ENCODE measurements around the gene ZNF771. TPM values are rescaled to one million over a fixed set of nuclear protein-coding genes. Genes with fewer than 3 reads are reported as not detected.
A peak's percentile ranks its signal among the peaks of the same experiment; 100 is the strongest.

Gene ZNF771
- polyA plus RNA-seq, 2 of the 4 experiments (the other 2 are of a cell fraction) = 5.7 to 7.2 TPM

DNA sequence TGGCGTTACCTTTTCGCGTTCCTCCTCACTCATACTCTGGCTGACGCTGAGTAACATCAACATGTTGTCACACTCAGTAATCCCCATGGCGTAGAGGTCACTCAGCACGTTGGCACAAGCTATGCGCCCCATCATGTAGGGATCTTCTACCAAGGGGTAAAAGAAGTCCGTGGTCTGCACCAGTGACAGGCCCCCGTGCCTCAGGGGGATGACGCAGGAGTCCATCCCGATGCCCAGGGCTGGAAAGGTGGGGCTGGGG lies 37.7 kb downstream of the ZNF771 start:
- H3K27ac ChIP-seq = peak overlapping the region; percentile 91 to 99
- WGBS (ENCODE audit: missing lambda C conversion rate) = 60% methylated on average over 7 of the region's 11 CpGs
- H3K9me3 ChIP-seq = no peaks in the 10 kb centered on the region
- no peak for FAIRE-seq
- POLR2A ChIA-PET = interaction anchor here (0.6 to 2.5 kb wide), 8 partner anchors 11 to 165 kb away, joined by 3 to 11 read pairs (median 5); partner anchors contain the start of genes DCTPP1, ZNF689 and ZNF747
- ATAC-seq = no peak
- peak overlapping the region; percentile 84 for H3K4me3 ChIP-seq
- H3K4me2 ChIP-seq = peak overlapping the region; percentile 83
- H3K4me1 ChIP-seq = peaks cover 19% of the 10 kb centered on the region
- CTCF ChIA-PET = interaction anchor here (0.8 to 6.7 kb wide), 8 partner anchors 15 to 352 kb away, joined by 3 to 36 read pairs (median 3); partner anchors contain the start of gene DCTPP1
- TF ChIP-seq ZC3H11A (IDR thresholded peaks at IDR 0.05) (no peak), HOXB5 (CRISPR knock-in tag; IDR thresholded peaks at IDR 0.05) (no peak), HOXB13 (CRISPR knock-in tag; IDR thresholded peaks at IDR 0.05; ENCODE audit: low read depth) (peak; percentile 9; the same call in 1 of the 2 replicates), POLR2A (IDR thresholded peaks at IDR 0.05; ENCODE audit: low read length) (no peak), FOXS1 (CRISPR knock-in tag; IDR thresholded peaks at IDR 0.05) (peak; percentile 13; the same call in 1 of the 2 replicates)
- no peak for DNase-seq (ENCODE audit: low read depth in 1 of 2, low spot score in 1 of 2)

DNA sequence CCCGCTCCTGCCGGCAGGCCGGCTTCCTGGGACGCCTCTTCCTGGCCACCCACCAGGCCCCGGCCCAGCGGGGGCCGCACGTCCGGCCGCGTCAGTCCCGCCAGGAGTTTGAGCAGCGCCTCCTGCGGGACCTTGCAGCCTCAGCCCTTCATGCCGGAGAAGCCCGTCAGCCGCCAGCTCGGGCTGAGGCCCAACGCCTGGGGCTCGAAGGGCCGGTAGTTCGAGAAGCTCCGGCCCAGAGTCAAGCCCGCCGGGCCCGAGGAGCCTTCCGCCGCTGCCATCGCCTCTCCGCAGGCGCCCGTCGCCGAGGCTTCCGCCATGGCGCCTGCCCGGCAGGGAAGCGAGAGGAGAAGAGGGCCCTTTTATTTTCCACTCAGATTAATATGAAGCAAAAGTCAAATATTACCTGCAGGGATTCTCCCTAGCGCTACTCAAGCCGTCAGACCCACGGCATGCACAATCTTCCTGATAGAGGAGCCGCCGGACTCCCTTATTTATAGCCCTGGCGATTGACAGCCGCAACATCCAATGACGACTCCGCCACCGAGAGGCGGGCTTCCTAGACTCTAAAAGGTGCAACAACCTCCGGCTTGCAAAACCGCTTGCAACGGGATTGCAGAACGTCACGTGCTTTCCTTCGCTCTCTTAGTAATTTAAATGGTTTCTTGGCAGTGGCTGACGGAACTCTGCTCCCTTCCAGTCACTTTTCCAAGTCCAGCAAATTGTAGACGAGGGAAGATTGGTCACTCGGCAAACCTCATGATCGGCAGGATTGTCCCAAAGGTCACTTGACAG lies 38.2 kb downstream of the ZNF771 start, which contains the start of gene SEPHS2:
Gene SEPHS2, minus strand, starts transcription at position 467 of the 795 bp plus-strand sequence. Its CDS starts 147 bp downstream, at position 320.
- Histone ChIP-seq H3K9me3 (no peaks in the 10 kb centered on the region), H3K4me1 (peaks cover 19% of the 10 kb centered on the region), H3K27ac (peak within 1 kb of the TSS; percentile 91 to 99), H3K4me2 (peak within 1 kb of the TSS; percentile 83), H3K4me3 (peak within 1 kb of the TSS; percentile 84)
- FAIRE-seq = no peak
- ATAC-seq = peak; percentile 94 to 95
- ChIA-PET CTCF (interaction anchor here (0.8 to 6.7 kb wide), 8 partner anchors 15 to 353 kb away, joined by 3 to 36 read pairs (median 4); partner anchors contain the start of gene DCTPP1), POLR2A (interaction anchor here (0.6 to 2.5 kb wide), 9 partner anchors 10 to 188 kb away, joined by 3 to 11 read pairs (median 5); partner anchors contain the start of genes DCTPP1, ZNF689 and ZNF747)
- peak; percentile 92 to 98 for DNase-seq (ENCODE audit: low read depth in 1 of 2, low spot score in 1 of 2)
- 1% methylated on average over 39 of the region's 59 CpGs for WGBS (ENCODE audit: missing lambda C conversion rate)
- TF ChIP-seq, protein P1, sequence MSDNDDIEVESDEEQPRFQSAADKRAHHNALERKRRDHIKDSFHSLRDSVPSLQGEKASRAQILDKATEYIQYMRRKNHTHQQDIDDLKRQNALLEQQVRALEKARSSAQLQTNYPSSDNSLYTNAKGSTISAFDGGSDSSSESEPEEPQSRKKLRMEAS (IDR thresholded peaks at IDR 0.05) = peak; percentile 93
- TF ChIP-seq BHLHE40 (IDR thresholded peaks at IDR 0.05; ENCODE audit: low read depth, low read length) = peak; percentile 92
- peak; percentile 9; the same call in 1 of the 2 replicates for TF ChIP-seq HOXB13 (CRISPR knock-in tag; IDR thresholded peaks at IDR 0.05; ENCODE audit: low read depth)
- TF ChIP-seq JUN (IDR thresholded peaks at IDR 0.05) = peak; percentile 44 to 90; a peak in 3 of 5 replicates
- TF ChIP-seq PHF8 (IDR thresholded peaks at IDR 0.05; ENCODE audit: borderline replicate concordance, low read depth) = peak; percentile 97
- TF ChIP-seq, protein P2, sequence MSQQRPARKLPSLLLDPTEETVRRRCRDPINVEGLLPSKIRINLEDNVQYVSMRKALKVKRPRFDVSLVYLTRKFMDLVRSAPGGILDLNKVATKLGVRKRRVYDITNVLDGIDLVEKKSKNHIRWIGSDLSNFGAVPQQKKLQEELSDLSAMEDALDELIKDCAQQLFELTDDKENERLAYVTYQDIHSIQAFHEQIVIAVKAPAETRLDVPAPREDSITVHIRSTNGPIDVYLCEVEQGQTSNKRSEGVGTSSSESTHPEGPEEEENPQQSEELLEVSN (IDR thresholded peaks at IDR 0.05; ENCODE audit: borderline replicate concordance, low read depth) = peak; percentile 74
- no peak for TF ChIP-seq ZFP36 (IDR thresholded peaks at IDR 0.05; ENCODE audit: borderline replicate concordance, partially characterized antibody)
- peak; percentile 22; the same call in 1 of the 3 replicates for TF ChIP-seq SMC3 (IDR thresholded peaks at IDR 0.05)
- TF ChIP-seq RFX5 (IDR thresholded peaks at IDR 0.05) = no peak
- TF ChIP-seq, protein P3, sequence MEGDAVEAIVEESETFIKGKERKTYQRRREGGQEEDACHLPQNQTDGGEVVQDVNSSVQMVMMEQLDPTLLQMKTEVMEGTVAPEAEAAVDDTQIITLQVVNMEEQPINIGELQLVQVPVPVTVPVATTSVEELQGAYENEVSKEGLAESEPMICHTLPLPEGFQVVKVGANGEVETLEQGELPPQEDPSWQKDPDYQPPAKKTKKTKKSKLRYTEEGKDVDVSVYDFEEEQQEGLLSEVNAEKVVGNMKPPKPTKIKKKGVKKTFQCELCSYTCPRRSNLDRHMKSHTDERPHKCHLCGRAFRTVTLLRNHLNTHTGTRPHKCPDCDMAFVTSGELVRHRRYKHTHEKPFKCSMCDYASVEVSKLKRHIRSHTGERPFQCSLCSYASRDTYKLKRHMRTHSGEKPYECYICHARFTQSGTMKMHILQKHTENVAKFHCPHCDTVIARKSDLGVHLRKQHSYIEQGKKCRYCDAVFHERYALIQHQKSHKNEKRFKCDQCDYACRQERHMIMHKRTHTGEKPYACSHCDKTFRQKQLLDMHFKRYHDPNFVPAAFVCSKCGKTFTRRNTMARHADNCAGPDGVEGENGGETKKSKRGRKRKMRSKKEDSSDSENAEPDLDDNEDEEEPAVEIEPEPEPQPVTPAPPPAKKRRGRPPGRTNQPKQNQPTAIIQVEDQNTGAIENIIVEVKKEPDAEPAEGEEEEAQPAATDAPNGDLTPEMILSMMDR (IDR thresholded peaks at IDR 0.05) = peak; percentile 40
- TF ChIP-seq, protein P4, sequence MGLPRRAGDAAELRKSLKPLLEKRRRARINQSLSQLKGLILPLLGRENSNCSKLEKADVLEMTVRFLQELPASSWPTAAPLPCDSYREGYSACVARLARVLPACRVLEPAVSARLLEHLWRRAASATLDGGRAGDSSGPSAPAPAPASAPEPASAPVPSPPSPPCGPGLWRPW (IDR thresholded peaks at IDR 0.05) = peak; percentile 47; the same call in 1 of the 2 replicates
- TF ChIP-seq, protein P5, sequence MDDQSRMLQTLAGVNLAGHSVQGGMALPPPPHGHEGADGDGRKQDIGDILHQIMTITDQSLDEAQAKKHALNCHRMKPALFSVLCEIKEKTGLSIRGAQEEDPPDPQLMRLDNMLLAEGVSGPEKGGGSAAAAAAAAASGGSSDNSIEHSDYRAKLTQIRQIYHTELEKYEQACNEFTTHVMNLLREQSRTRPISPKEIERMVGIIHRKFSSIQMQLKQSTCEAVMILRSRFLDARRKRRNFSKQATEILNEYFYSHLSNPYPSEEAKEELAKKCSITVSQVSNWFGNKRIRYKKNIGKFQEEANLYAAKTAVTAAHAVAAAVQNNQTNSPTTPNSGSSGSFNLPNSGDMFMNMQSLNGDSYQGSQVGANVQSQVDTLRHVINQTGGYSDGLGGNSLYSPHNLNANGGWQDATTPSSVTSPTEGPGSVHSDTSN (IDR thresholded peaks at IDR 0.05) = peak; percentile 97
- TF ChIP-seq RAD21 (conservative IDR thresholded peaks at IDR 0.05 in 1 of 2, IDR thresholded peaks at IDR 0.05 in 1 of 2) = peak in 1 of 2 experiments; percentile 18; a peak in 1 of 5 replicates
- TF ChIP-seq, protein P6, sequence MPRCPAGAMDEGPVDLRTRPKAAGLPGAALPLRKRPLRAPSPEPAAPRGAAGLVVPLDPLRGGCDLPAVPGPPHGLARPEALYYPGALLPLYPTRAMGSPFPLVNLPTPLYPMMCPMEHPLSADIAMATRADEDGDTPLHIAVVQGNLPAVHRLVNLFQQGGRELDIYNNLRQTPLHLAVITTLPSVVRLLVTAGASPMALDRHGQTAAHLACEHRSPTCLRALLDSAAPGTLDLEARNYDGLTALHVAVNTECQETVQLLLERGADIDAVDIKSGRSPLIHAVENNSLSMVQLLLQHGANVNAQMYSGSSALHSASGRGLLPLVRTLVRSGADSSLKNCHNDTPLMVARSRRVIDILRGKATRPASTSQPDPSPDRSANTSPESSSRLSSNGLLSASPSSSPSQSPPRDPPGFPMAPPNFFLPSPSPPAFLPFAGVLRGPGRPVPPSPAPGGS (IDR thresholded peaks at IDR 0.05) = peak; percentile 96
- TF ChIP-seq, protein P7, sequence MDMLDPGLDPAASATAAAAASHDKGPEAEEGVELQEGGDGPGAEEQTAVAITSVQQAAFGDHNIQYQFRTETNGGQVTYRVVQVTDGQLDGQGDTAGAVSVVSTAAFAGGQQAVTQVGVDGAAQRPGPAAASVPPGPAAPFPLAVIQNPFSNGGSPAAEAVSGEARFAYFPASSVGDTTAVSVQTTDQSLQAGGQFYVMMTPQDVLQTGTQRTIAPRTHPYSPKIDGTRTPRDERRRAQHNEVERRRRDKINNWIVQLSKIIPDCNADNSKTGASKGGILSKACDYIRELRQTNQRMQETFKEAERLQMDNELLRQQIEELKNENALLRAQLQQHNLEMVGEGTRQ (IDR thresholded peaks at IDR 0.05) = peak; percentile 87
- no peak for TF ChIP-seq TFCP2L1 (CRISPR knock-in tag; IDR thresholded peaks at IDR 0.05)
- no peak for TF ChIP-seq RARB (CRISPR knock-in tag; IDR thresholded peaks at IDR 0.05)
- TF ChIP-seq CEBPB (IDR thresholded peaks at IDR 0.05) = peak; percentile 89 to 92
- no peak for TF ChIP-seq ZNF302 (CRISPR knock-in tag; IDR thresholded peaks at IDR 0.05)
- TF ChIP-seq ESRRA (IDR thresholded peaks at IDR 0.05; ENCODE audit: borderline replicate concordance, low read length) = no peak
- no peak for TF ChIP-seq MAFK (IDR thresholded peaks at IDR 0.05; ENCODE audit: partially characterized antibody)
- TF ChIP-seq POLR2A (IDR thresholded peaks at IDR 0.05; ENCODE audit: low read length) = peak; percentile 79
- TF ChIP-seq MYC (IDR thresholded peaks at IDR 0.05; ENCODE audit: borderline replicate concordance, low read length) = peak; percentile 51; the same call in 1 of the 2 replicates
- no peak for TF ChIP-seq EHF (CRISPR knock-in tag; IDR thresholded peaks at IDR 0.05)
